AG08395 (cell line): ENCODE data around the gene VSTM2L.
A peak's percentile ranks its signal among the peaks of the same experiment; 100 is the strongest.

Experiments used
- DNase-seq: peaks from one replicate; pipeline ENCODE4 v3.0.0; 2012; ENCODE audit warnings: mixed read lengths, low spot score

VSTM2L gene

DNA sequence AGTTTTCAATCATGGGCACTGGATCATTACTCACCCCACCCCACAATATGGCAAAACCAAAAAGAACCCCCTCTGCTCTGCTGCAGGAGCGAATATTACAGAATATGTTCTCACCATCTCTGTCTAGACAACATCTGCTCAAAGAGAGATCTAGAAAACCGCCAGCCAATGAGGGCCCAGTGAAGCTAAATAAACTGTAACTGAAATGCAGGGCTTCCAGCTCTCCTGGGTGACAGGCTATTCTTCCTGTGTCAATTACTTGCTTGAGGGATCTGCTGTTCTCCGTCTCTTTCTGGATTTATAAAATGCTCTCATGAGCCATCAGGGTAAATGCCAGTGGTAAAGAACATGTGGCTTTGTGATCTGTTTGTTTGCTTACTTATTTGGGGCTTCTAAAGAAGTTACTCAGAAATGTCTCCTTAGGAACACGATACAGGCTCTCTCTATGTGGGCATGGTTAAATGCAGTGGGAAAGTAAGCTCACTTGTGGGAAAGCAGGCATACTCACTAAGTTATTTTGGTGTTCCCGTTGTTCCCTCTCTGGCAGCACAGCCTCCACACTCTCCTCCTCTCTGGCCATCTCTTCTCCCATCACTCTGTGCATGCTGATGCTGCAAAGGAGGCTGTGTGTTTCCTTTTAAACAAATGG is 85.5 kb downstream of the VSTM2L start:
- DNase-seq = no peak

DNA sequence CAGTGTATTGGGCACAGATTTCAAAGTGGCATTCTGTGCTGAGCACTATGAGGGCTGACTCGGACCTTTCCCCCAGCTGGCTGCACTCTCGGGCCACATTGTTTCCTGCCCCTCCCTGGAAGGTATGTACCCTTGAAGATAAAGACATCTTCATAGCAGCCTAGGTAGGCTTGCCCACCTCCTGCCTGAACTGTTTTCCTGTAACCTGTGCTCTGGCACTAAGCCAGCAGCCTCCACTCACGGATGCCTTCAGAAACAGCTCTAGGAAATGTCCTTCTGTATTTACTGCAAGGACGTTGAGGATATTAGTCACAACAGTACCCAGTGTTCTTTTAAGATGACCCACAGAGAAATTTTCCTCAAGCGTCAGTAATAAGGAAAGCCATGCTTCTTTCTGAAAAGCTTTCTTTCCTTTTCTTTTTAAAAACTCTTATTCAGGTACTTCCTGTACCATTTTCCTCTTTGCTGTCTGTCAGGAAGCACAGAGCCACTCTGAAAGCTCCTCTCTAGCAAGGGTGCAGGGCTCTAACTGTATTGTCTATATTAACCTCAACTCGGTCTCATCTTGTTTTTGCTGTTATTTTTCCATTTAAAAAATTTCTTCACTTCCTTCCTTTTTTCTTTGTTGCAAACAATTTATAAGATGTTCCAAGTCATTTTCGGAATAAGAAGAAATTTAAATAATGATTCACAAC is 86.8 kb downstream of the VSTM2L start:
- no peak for DNase-seq

- DNase-seq = peak; percentile 83
Measured at GRCh38 chr20:37990571-37991151, 87.7 kb downstream of the VSTM2L start.

DNA sequence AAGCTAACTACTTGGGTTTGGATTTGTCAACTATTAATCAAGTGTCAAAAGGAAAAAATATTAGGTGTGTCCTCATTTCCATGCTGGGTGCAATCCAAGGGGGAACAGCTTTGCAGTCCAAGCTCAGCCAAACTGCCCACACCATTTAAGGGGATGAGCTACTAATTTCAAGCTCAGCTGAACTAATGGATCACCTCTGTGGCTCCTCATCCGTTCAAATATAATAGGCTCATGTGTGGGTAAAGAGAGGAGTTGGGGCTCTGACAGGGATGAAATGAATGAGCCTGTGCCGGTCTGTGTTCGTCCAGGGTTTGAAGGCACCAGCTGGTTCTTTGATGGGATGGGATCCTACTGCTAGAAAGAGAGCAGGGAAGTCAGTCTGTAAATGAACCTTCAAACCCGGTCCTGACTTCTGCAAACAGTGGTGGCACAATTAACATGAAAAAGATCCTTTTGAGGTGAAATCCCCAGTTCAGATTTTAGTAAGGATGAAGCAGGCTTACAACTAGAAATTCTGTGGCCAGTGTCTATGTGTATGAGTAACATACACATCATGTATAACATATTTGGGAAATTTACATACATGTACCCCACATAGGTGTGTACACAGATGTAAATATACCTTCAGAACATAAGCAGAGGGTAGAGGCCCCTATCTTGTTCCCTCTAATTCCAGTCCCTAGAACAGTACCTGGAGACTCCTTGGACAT is 88.4 kb downstream of the VSTM2L start:
- no peak for DNase-seq

DNA sequence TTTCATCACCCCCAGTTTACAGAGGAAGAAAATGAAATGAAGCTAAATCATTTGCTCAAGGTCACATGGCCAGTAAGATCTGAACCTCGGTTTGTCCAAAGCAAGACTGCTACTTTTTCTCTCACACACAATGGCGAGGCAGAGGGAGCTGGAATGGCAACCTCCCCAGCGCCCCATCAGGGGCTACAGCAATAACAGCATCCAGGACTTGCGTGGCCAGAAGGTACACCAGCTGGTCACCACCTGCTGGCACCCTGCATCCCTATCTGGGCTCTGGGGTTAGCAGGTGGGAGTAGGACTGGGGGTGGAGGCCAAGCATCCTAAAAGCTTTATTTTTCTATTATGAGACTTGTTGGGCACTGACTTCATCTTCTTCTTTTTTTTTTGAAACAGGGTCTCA is 89.0 kb downstream of the VSTM2L start:
- DNase-seq = no peak

GRCh38 chr20:37992802-37993409 is 90.0 kb downstream of the VSTM2L start:
- DNase-seq = peak; percentile 80

- DNase-seq = no peak
Measured at GRCh38 chr20:37994512-37994911, 91.6 kb downstream of the VSTM2L start.
